PFSK-1 (cell line): ENCODE results near the gene SDC1.

Source experiments
- POLR2AphosphoS5 ChIP-seq: IDR thresholded peaks from 2 replicates; pipeline ENCODE4 v1.6.1; 2012; ENCODE audit warnings: low read depth, mild to moderate bottlenecking, control low read depth, low read length, moderate library complexity
- REST ChIP-seq, 2 experiments: IDR thresholded peaks; 2 replicates each; pipeline versions ENCODE4 v1.6.1 to v1.8.0; 2011 to 2012; ENCODE audit warnings: low read depth in 2 of 2, low read length in 2 of 2, control low read depth in 1 of 2, inconsistent platforms in 1 of 2, mild to moderate bottlenecking in 1 of 2, moderate library complexity in 1 of 2; ENCODE audit not compliant: insufficient read depth in 1 of 2
- SIN3A ChIP-seq: IDR thresholded peaks from 2 replicates; pipeline ENCODE4 v1.6.1; 2012; ENCODE audit warnings: mild to moderate bottlenecking, low read length, moderate library complexity, borderline replicate concordance; ENCODE audit not compliant: insufficient read depth
- TAF1 ChIP-seq: IDR thresholded peaks from 2 replicates; pipeline ENCODE4 v1.6.1; 2012; ENCODE audit warnings: low read length, control low read depth, borderline replicate concordance; ENCODE audit not compliant: insufficient read depth

DNA sequence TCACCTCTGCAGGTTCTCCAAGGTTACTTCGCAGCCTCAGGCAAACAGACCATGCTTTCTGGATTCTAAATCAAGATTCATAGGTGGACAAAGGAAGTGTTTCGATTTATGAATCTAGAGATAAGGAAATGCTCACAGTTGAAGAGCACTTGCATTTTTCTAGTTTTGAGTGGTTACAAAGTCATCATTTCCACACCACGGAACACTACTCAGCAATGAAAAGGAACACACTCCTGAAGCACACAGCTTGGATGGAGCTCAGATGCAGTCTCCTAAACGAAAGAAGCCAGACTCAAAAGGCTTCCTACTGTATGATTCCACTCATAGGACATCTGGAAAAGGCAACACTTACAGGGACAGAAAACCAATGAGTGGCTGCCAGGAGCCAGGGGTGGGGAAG is 31.7 kb downstream of the SDC1 start:
- TF ChIP-seq POLR2AphosphoS5: no peak
- no peak for TF ChIP-seq REST (IDR thresholded peaks at IDR 0.05; ENCODE audit: insufficient read depth in 1 of 2, low read depth in 2 of 2, low read length in 2 of 2)
- no peak for TF ChIP-seq TAF1
- TF ChIP-seq SIN3A: no peak
